ENCODE measurements around the gene HARBI1. TPM values are rescaled to one million over a fixed set of nuclear protein-coding genes. Genes with fewer than 3 reads are reported as not detected.
A peak's percentile ranks its signal among the peaks of the same experiment; 100 is the strongest.

The HARBI1 gene
- total RNA-seq, 4 donors from 2014 or later = 2.8 to 5.6 (median 3.5) TPM

GRCh38 chr11:46657186-46657585 lies 40.2 kb upstream of the HARBI1 start:
- no peaks in the 10 kb centered on the region for H3K27me3 ChIP-seq
- TF ChIP-seq POLR2AphosphoS5 (IDR thresholded peaks at IDR 0.05) = no peak
- TF ChIP-seq EP300 (IDR thresholded peaks at IDR 0.05) = no peak
- TF ChIP-seq, protein P1, sequence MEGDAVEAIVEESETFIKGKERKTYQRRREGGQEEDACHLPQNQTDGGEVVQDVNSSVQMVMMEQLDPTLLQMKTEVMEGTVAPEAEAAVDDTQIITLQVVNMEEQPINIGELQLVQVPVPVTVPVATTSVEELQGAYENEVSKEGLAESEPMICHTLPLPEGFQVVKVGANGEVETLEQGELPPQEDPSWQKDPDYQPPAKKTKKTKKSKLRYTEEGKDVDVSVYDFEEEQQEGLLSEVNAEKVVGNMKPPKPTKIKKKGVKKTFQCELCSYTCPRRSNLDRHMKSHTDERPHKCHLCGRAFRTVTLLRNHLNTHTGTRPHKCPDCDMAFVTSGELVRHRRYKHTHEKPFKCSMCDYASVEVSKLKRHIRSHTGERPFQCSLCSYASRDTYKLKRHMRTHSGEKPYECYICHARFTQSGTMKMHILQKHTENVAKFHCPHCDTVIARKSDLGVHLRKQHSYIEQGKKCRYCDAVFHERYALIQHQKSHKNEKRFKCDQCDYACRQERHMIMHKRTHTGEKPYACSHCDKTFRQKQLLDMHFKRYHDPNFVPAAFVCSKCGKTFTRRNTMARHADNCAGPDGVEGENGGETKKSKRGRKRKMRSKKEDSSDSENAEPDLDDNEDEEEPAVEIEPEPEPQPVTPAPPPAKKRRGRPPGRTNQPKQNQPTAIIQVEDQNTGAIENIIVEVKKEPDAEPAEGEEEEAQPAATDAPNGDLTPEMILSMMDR (IDR thresholded peaks at IDR 0.05) = no peak
- TF ChIP-seq POLR2A (IDR thresholded peaks at IDR 0.05) = no peak
- H3K4me3 ChIP-seq = no peak overlapping the region
- peaks cover 92% of the 10 kb centered on the region for H3K36me3 ChIP-seq
- no peak overlapping the region for H3K27ac ChIP-seq
- no peak for DNase-seq (ENCODE audit: low spot score in 2 of 2)
- 92% methylated on average over 3 of the region's 3 CpGs for WGBS
- H3K9me3 ChIP-seq = no peaks in the 10 kb centered on the region
- peaks cover 4% of the 10 kb centered on the region for H3K4me1 ChIP-seq

DNA sequence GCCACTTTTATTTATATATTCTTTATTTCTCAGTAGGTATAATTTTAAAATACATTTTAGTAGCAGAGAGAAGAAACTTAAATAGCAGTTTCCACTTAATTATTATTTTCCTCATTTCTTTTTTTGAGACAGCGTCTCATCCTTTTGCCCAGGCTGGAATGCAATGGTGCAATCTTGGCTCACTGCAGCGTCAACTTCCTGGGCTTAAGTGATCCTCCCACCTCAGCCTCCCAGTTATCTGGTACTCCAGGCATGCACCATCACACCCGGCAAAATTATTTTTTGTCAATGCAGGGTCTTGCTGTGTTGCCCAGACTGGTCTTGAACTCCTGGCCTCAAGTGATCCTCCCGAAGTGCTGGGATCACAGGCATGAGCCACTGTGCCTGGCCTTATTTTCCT lies 38.6 kb upstream of the HARBI1 start:
- H3K36me3 ChIP-seq = peaks cover 92% of the 10 kb centered on the region
- H3K4me1 ChIP-seq = peaks cover 4% of the 10 kb centered on the region
- H3K4me3 ChIP-seq = no peak overlapping the region
- 93% methylated on average over 4 of the region's 4 CpGs for WGBS
- no peaks in the 10 kb centered on the region for H3K9me3 ChIP-seq
- peak in 1 of 2 donors; percentile 34 for DNase-seq (ENCODE audit: low spot score in 2 of 2)
- H3K27me3 ChIP-seq = no peaks in the 10 kb centered on the region
- TF ChIP-seq POLR2AphosphoS5 (IDR thresholded peaks at IDR 0.05) = no peak
- no peak for TF ChIP-seq EP300 (IDR thresholded peaks at IDR 0.05)
- TF ChIP-seq, protein P1 (IDR thresholded peaks at IDR 0.05) = no peak
- no peak for TF ChIP-seq POLR2A (IDR thresholded peaks at IDR 0.05)
- no peak overlapping the region for H3K27ac ChIP-seq

- Histone ChIP-seq H3K9me3 (no peaks in the 10 kb centered on the region), H3K4me1 (peaks cover 15% of the 10 kb centered on the region), H3K27me3 (no peaks in the 10 kb centered on the region), H3K36me3 (peaks cover 81% of the 10 kb centered on the region), H3K27ac (peak overlapping the region; percentile 63), H3K4me3 (no peak overlapping the region)
- TF ChIP-seq, protein P1 (IDR thresholded peaks at IDR 0.05) = no peak
- TF ChIP-seq POLR2A (IDR thresholded peaks at IDR 0.05) = no peak
- no peak for TF ChIP-seq EP300 (IDR thresholded peaks at IDR 0.05)
- peak in 1 of 3 donors; percentile 25 for TF ChIP-seq POLR2AphosphoS5 (IDR thresholded peaks at IDR 0.05)
- DNase-seq (ENCODE audit: low spot score in 2 of 2) = no peak
- 54% methylated on average over 2 of the region's 2 CpGs for WGBS
These were observed 32.2 kb upstream of the HARBI1 start for GRCh38 chr11:46649180-46649738.

- H3K36me3 ChIP-seq = peaks cover 38% of the 10 kb centered on the region
- H3K9me3 ChIP-seq = no peaks in the 10 kb centered on the region
- H3K27me3 ChIP-seq = no peaks in the 10 kb centered on the region
- no peak for DNase-seq (ENCODE audit: low spot score in 2 of 2)
- peaks cover 8% of the 10 kb centered on the region for H3K4me1 ChIP-seq
- TF ChIP-seq EP300 (IDR thresholded peaks at IDR 0.05) = no peak
- no peak overlapping the region for H3K27ac ChIP-seq
- H3K4me3 ChIP-seq = no peak overlapping the region
These were observed 27.0 kb upstream of the HARBI1 start for GRCh38 chr11:46643986-46644385.

DNA sequence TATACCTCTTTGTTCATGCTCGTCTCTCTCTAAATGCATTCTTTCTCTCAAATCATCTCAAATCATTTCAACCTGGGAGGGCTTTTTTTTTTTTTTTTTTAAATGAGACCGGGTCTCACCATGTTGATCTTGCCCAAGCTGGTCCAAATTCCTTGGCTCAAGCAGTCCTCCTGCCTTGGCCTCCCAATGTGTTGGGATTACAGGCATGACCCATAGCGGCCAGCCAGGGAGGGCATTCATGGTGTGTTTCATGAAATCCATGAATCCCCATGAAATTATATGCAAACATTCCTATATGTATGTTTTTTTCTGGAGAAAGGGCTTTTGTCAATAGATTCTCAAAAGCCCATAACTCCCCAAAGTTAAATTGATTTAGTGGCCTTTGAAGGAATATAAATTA lies 26.5 kb upstream of the HARBI1 start:
- DNase-seq (ENCODE audit: low spot score in 2 of 2) = no peak

More for the DNA sequence above, 26.5 kb upstream of the HARBI1 start:
- Histone ChIP-seq H3K4me1 (peaks cover 8% of the 10 kb centered on the region), H3K36me3 (peaks cover 38% of the 10 kb centered on the region), H3K27me3 (no peaks in the 10 kb centered on the region), H3K9me3 (no peaks in the 10 kb centered on the region), H3K4me3 (no peak overlapping the region), H3K27ac (no peak overlapping the region)
- no peak for TF ChIP-seq EP300 (IDR thresholded peaks at IDR 0.05)
- no peak for TF ChIP-seq POLR2AphosphoS5 (IDR thresholded peaks at IDR 0.05)
- no peak for TF ChIP-seq POLR2A (IDR thresholded peaks at IDR 0.05)
- TF ChIP-seq, protein P1 (IDR thresholded peaks at IDR 0.05) = no peak
- whole genome bisulfite sequencing = 100% methylated on average over 3 of the region's 3 CpGs

Measured in suprapubic skin (tissue), 4 donors.